Measurements from ENCODE around the gene LMTK2. TPM values are rescaled to one million over a fixed set of nuclear protein-coding genes. Genes with fewer than 3 reads are reported as not detected.

The LMTK2 gene
- total RNA-seq, 1 donor from 2014 or later: 19.2 TPM

DNA sequence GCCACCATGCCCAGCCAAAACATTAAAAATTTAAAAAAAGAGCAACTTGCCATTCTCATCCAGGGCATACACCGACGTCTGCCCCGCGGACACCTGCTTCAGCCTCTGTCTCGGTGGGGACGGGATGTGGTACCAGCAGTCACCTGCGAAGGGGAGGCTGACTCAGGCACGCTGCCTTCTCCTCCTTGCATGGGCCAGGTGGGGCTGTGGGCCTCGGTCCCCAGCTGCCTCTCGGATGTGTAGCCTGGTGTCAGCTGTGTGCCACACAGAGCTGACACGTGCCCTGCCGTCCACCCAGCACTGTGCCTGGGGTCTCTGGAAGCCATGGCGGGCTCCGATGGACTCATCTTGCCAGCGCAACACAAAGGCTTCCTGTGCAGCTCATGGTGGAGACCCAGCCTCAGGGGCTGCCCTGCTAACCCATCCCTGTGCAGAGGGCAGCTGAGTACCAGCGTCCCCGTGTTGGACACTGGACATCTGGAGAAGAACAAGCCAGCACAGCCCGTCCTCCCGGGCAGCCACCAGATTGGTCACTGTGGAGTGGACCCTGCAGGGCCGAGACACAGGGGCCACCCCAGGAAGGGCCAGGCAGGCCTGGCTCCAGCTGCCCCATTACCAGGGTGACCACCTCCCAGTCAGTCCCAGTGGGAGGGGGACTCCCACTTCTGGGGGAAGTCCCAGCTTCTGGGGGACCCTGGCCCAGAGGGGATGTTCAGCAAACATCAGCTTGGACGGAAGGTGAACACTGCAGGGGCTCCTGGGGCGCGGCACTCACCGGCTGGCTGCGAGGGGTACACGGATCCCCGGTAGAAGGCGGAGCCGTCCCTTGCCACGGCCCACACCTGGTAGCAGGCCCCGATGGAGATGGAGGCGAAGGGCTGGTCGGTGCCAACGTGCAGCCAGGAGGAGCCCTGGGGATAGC, 115.2 kb downstream of the LMTK2 start:
- Mint-ChIP-seq H3K4me3 (no peak overlapping the region), H3K4me1 (peaks cover 13% of the 10 kb centered on the region), H3K27ac (ENCODE audit: unreplicated experiment) (no peak overlapping the region), H3K9me3 (no peaks in the 10 kb centered on the region), H3K27me3 (ENCODE audit: low read depth) (no peaks in the 10 kb centered on the region), H3K36me3 (ENCODE audit: low read depth) (peaks cover 7% of the 10 kb centered on the region)
- DNase-seq (ENCODE audit: low read depth, low spot score): no peak
- TF ChIP-seq, protein P1, sequence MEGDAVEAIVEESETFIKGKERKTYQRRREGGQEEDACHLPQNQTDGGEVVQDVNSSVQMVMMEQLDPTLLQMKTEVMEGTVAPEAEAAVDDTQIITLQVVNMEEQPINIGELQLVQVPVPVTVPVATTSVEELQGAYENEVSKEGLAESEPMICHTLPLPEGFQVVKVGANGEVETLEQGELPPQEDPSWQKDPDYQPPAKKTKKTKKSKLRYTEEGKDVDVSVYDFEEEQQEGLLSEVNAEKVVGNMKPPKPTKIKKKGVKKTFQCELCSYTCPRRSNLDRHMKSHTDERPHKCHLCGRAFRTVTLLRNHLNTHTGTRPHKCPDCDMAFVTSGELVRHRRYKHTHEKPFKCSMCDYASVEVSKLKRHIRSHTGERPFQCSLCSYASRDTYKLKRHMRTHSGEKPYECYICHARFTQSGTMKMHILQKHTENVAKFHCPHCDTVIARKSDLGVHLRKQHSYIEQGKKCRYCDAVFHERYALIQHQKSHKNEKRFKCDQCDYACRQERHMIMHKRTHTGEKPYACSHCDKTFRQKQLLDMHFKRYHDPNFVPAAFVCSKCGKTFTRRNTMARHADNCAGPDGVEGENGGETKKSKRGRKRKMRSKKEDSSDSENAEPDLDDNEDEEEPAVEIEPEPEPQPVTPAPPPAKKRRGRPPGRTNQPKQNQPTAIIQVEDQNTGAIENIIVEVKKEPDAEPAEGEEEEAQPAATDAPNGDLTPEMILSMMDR (conservative IDR thresholded peaks at IDR 0.05): no peak

DNA sequence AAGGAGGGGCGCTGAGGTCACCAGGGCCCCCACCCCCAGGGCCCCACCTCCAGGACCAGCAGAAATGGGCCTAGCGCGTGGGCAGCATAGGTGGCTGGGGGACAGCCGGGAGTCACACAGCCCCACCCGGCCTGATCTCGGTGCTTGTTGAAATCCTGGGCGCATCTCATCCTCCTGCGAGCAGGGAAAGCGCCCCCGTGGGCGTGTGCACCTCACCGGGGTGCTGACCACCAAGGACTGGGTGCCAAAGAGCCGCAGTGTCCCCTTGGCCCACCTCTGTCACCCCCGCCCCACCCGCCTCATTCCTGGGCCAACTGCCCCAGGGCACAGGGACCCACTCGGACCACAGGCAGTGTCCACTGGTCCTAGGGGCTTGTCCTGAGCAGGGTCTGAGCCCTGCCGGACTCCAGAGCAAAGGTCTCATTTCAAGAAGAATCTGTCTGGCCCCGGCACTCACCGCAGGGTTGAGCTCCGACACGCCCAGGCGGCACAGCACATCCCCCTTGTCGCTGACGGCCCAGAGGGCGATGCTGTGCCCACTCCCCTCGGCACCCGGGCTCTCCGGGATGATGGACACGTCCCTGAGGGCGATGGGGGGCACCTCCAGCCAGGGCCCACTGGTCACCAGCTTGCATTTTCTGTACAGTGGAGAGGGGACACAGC, 116.0 kb downstream of the LMTK2 start:
- H3K27ac Mint-ChIP-seq (ENCODE audit: unreplicated experiment): no peak overlapping the region
- peaks cover 13% of the 10 kb centered on the region for H3K4me1 Mint-ChIP-seq
- H3K36me3 Mint-ChIP-seq (ENCODE audit: low read depth): peaks cover 7% of the 10 kb centered on the region
- H3K27me3 Mint-ChIP-seq (ENCODE audit: low read depth): no peaks in the 10 kb centered on the region
- no peak for DNase-seq (ENCODE audit: low read depth, low spot score)
- TF ChIP-seq, protein P1 (conservative IDR thresholded peaks at IDR 0.05): no peak
- no peaks in the 10 kb centered on the region for H3K9me3 Mint-ChIP-seq
- no peak overlapping the region for H3K4me3 Mint-ChIP-seq

DNA sequence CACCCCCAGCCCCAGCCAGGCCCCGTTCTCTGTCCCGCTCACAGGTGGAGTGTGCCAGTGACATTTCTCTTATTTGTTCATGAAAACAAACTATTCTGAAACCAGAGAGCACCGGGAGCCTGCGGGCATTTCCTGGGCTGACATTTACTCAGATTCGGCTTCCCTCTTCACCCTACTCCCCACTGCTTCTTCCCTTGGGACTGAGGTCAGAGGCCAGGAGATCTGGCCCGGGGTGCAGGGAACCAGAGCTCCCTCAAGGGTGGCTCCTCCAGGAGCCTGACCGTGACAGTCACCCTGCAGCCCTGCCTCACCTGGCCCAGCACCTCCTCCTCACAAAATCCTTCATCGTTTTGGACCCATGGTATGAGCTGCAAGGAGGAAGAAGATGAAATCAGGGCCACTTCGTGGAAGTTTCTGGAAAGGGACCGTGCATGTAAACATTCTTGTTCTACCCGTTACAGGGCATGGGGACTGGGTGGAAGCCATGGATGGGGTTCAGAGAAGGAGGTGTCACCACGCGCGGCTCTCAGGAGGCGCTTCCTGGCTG, 116.8 kb downstream of the LMTK2 start:
- TF ChIP-seq, protein P1 (conservative IDR thresholded peaks at IDR 0.05): no peak
- Mint-ChIP-seq H3K27me3 (ENCODE audit: low read depth) (no peaks in the 10 kb centered on the region), H3K36me3 (ENCODE audit: low read depth) (peaks cover 7% of the 10 kb centered on the region)

DNA sequence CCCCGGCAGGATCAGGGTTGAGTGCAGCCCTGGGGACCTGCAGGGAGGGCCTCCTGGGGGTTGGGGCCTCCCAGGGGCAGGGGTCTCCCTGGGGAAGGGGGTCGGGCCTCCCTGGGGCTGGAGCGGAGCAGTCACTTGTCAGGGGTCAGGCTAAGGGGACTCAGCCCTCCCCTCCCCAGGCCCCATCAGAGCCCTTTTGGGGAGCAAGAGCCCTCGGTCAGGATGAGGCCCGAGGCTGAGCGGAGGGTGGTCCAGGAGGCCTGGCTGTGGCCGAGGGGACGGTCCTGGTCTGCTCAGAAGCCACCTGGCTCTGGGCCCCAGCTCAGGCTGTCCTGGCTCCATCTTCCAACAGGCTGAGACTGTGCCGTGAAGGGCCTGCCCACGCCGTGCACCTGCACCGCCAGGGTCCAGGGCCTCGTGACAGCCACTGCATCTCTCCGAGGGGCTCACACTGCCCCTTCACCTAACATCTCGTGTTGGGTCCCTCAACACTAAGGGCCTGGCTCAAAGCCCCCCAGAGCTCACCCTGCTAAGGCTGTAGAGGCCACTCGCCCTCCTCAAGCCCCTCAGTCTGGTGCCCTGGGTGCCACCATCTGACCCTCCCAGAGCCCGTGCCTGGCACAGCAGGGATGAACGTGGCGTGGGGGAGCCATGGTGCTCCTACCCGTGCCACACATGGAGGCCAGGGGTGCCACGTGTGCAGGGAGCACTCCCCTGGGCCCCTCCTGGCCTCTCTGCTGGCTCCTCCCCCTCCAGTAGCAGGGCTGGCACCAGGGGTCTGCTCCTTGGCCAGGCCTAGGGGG, 117.4 kb downstream of the LMTK2 start:
- TF ChIP-seq, protein P1 (conservative IDR thresholded peaks at IDR 0.05): no peak
- Mint-ChIP-seq H3K27me3 (ENCODE audit: low read depth) (no peaks in the 10 kb centered on the region), H3K27ac (ENCODE audit: unreplicated experiment) (no peak overlapping the region), H3K4me1 (peaks cover 2% of the 10 kb centered on the region), H3K9me3 (no peaks in the 10 kb centered on the region), H3K36me3 (ENCODE audit: low read depth) (peaks cover 3% of the 10 kb centered on the region), H3K4me3 (no peak overlapping the region)
- no peak for DNase-seq (ENCODE audit: low read depth, low spot score)

More for the DNA sequence above, 116.8 kb downstream of the LMTK2 start:
- Mint-ChIP-seq H3K4me1 (peaks cover 9% of the 10 kb centered on the region), H3K9me3 (no peaks in the 10 kb centered on the region), H3K27ac (ENCODE audit: unreplicated experiment) (no peak overlapping the region), H3K4me3 (no peak overlapping the region)
- no peak for DNase-seq (ENCODE audit: low read depth, low spot score)

DNA sequence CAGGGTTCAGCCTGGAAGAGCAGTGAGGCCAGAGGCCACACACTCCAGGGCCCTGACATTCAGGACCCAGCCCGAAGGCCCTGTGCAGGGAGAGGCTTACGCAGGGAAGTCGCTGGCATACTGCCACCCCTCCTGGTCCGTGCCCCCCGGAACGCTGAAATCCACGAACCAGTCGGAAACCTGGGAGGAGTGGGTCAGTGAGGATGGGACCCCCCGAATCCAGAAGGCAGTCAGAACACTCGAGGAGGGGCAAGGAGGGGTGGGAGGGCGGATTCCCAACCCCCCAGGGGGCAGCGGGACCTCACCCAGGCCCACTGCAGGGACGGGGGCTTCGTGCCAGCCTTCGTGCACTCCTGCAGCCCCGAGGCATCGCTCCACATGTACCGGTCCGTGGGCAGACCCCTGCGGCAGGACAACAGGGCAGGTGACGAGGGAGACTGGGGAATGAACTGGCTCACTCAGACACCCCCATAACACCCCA, 118.1 kb downstream of the LMTK2 start:
- Mint-ChIP-seq H3K9me3 (no peaks in the 10 kb centered on the region), H3K27ac (ENCODE audit: unreplicated experiment) (no peak overlapping the region), H3K36me3 (ENCODE audit: low read depth) (no peaks in the 10 kb centered on the region), H3K4me1 (no peaks in the 10 kb centered on the region), H3K4me3 (no peak overlapping the region), H3K27me3 (ENCODE audit: low read depth) (no peaks in the 10 kb centered on the region)
- DNase-seq (ENCODE audit: low read depth, low spot score): no peak
- TF ChIP-seq, protein P1 (conservative IDR thresholded peaks at IDR 0.05): no peak
